Measurements from ENCODE around the gene UST. TPM values are rescaled to one million over a fixed set of nuclear protein-coding genes. Genes with fewer than 3 reads are reported as not detected.

Gene UST
- total RNA-seq, 2 experiments from 2014 or later = 3.7 to 4.9 TPM

GRCh38 chr6:148883270-148883669, 136.4 kb downstream of the UST start:
- Mint-ChIP-seq H3K4me3 (no peak overlapping the region), H3K27ac (no peak overlapping the region), H3K4me1 (ENCODE audit: low read depth) (peaks cover 6% of the 10 kb centered on the region), H3K9me3 (no peaks in the 10 kb centered on the region), H3K27me3 (no peaks in the 10 kb centered on the region), H3K36me3 (peaks cover 3% of the 10 kb centered on the region)
- intact Hi-C loops (cut with micrococcal nuclease) = no loop called here
- CTCF ChIA-PET = no interaction called here
- POLR2A ChIA-PET = interaction anchor here (0.6 kb wide), 1 partner anchor 130 kb away, joined by 3 read pairs; no protein-coding TSS in a partner anchor
- no peak for DNase-seq

DNA sequence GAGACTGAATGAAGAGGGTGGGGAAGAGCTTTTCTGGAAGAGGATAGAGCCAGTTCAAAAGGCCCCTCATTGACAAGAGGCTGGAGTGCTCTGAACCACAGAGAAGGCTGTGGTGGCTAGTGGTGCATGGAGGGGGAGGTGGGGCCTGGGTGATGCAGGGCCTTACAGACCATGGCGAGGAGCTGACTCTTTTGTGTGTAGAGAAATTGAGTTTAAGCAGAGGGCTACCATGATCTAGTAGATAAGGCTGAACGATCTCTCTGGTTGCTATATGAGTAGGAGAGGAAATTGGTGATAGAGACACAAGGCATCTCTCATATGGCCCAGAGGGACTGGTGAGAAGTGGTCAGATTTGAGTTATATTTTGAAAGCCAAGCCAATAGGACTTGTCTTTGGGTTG, 137.6 kb downstream of the UST start:
- POLR2A ChIA-PET = no interaction called here
- Mint-ChIP-seq H3K4me1 (ENCODE audit: low read depth) (peaks cover 6% of the 10 kb centered on the region), H3K9me3 (no peaks in the 10 kb centered on the region), H3K27me3 (no peaks in the 10 kb centered on the region), H3K27ac (no peak overlapping the region), H3K4me3 (no peak overlapping the region), H3K36me3 (peaks cover 3% of the 10 kb centered on the region)
- CTCF ChIA-PET = no interaction called here
- intact Hi-C loops (cut with micrococcal nuclease) = no loop called here
- no peak for DNase-seq

GRCh38 chr6:148885136-148885865, 138.5 kb downstream of the UST start:
- peaks cover 6% of the 10 kb centered on the region for H3K4me1 Mint-ChIP-seq (ENCODE audit: low read depth)
- CTCF ChIA-PET = no interaction called here
- H3K27me3 Mint-ChIP-seq = no peaks in the 10 kb centered on the region
- no peak for DNase-seq
- no peak overlapping the region for H3K4me3 Mint-ChIP-seq
- no peaks in the 10 kb centered on the region for H3K9me3 Mint-ChIP-seq
- POLR2A ChIA-PET = no interaction called here
- no peak overlapping the region for H3K27ac Mint-ChIP-seq
- intact Hi-C loops (cut with micrococcal nuclease) = no loop called here
- H3K36me3 Mint-ChIP-seq = peaks cover 3% of the 10 kb centered on the region

GRCh38 chr6:148885925-148886845, 139.4 kb downstream of the UST start:
- no peaks in the 10 kb centered on the region for H3K27me3 Mint-ChIP-seq
- POLR2A ChIA-PET = no interaction called here
- peaks cover 3% of the 10 kb centered on the region for H3K36me3 Mint-ChIP-seq
- intact Hi-C loops (cut with micrococcal nuclease) = no loop called here
- H3K27ac Mint-ChIP-seq = no peak overlapping the region
- H3K4me1 Mint-ChIP-seq (ENCODE audit: low read depth) = peaks cover 6% of the 10 kb centered on the region
- H3K9me3 Mint-ChIP-seq = no peaks in the 10 kb centered on the region
- CTCF ChIA-PET = no interaction called here
- no peak overlapping the region for H3K4me3 Mint-ChIP-seq
- no peak for DNase-seq

- intact Hi-C loops (cut with micrococcal nuclease) = no loop called here
- no peak overlapping the region for H3K4me3 Mint-ChIP-seq
- no peak overlapping the region for H3K27ac Mint-ChIP-seq
- CTCF ChIA-PET = no interaction called here
- H3K36me3 Mint-ChIP-seq = peaks cover 5% of the 10 kb centered on the region
- POLR2A ChIA-PET = no interaction called here
- H3K27me3 Mint-ChIP-seq = no peaks in the 10 kb centered on the region
- no peaks in the 10 kb centered on the region for H3K9me3 Mint-ChIP-seq
- H3K4me1 Mint-ChIP-seq (ENCODE audit: low read depth) = peaks cover 8% of the 10 kb centered on the region
- no peak for DNase-seq
Observed at GRCh38 chr6:148887181-148887580, 140.4 kb downstream of the UST start.

DNA sequence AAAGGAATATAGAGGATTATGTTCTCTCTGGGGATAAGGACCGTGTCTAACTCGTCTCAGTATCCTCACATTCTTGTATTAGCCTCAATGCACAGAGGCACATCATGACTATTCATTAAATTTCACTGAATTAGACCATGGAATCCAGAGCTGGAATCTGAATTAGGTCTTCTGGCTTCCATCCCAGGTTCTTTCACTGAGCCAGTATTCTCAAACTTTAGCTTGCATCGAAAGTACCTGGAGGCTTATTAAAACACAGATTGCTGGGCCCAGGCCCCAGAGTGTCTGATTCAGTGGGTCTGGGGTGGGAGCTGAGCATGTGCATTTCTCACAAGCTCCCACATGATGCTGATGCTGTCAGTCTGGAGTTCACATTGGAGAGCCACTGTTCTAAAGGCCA, 142.0 kb downstream of the UST start:
- no peak overlapping the region for H3K4me3 Mint-ChIP-seq
- H3K27me3 Mint-ChIP-seq = no peaks in the 10 kb centered on the region
- H3K27ac Mint-ChIP-seq = no peak overlapping the region
- no peak for DNase-seq
- peaks cover 6% of the 10 kb centered on the region for H3K36me3 Mint-ChIP-seq
- no peaks in the 10 kb centered on the region for H3K9me3 Mint-ChIP-seq
- intact Hi-C loops (cut with micrococcal nuclease) = no loop called here
- H3K4me1 Mint-ChIP-seq (ENCODE audit: low read depth) = peaks cover 3% of the 10 kb centered on the region
- CTCF ChIA-PET = no interaction called here
- POLR2A ChIA-PET = no interaction called here

GRCh38 chr6:148890096-148890495, 143.3 kb downstream of the UST start:
- no peak overlapping the region for H3K27ac Mint-ChIP-seq
- ChIA-PET CTCF (no interaction called here), POLR2A (no interaction called here)

DNA sequence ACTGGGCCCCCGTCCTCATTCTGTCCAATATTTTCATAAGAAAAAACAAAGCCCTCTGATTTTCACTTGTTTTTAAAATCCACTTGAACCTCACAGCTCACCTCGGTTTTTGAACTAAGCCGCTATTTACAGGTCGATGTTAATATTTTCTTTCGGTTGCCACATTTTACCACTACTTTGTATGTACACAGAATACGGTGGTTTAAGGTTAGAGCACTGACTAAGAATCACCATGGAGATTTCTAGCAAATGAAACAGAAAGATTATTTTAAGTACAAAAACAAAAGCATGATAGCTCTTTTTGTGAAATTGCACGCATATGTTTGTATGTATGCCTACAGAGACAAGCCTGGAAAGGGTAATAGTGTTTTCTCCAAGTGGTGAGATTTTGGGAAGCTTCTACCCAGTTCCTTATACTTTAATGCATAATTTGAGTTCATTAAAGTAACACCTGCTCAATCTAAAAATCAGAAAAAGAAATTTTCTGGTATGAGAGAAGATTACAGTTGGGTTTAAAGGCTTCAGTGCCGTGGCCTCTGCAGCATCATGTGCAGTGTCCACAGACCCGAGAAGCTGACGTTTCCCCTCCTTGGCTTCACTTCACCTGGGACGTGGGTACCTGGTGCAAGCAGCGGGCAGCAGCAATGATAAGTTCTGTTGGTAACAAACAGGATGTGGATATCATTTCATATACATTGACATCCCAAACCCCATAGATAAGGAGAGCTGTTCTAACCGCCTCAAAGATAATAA, 144.0 kb downstream of the UST start:
- peaks cover 8% of the 10 kb centered on the region for H3K36me3 Mint-ChIP-seq
- ChIA-PET CTCF (no interaction called here), POLR2A (no interaction called here)
- H3K27ac Mint-ChIP-seq = no peak overlapping the region
- no peaks in the 10 kb centered on the region for H3K9me3 Mint-ChIP-seq
- H3K4me3 Mint-ChIP-seq = no peak overlapping the region
- peaks cover 3% of the 10 kb centered on the region for H3K4me1 Mint-ChIP-seq (ENCODE audit: low read depth)
- intact Hi-C loops (cut with micrococcal nuclease) = no loop called here
- no peak for DNase-seq
- H3K27me3 Mint-ChIP-seq = no peaks in the 10 kb centered on the region

More at GRCh38 chr6:148890096-148890495, 143.3 kb downstream of the UST start:
- intact Hi-C loops (cut with micrococcal nuclease) = no loop called here
- Mint-ChIP-seq H3K9me3 (no peaks in the 10 kb centered on the region), H3K27me3 (no peaks in the 10 kb centered on the region), H3K4me1 (ENCODE audit: low read depth) (peaks cover 3% of the 10 kb centered on the region), H3K4me3 (no peak overlapping the region), H3K36me3 (peaks cover 6% of the 10 kb centered on the region)
- no peak for DNase-seq

- Mint-ChIP-seq H3K4me3 (no peak overlapping the region), H3K9me3 (no peaks in the 10 kb centered on the region), H3K36me3 (peaks cover 8% of the 10 kb centered on the region), H3K27me3 (no peaks in the 10 kb centered on the region), H3K4me1 (ENCODE audit: low read depth) (peaks cover 3% of the 10 kb centered on the region), H3K27ac (no peak overlapping the region)
- POLR2A ChIA-PET = no interaction called here
- no peak for DNase-seq
- CTCF ChIA-PET = no interaction called here
- intact Hi-C loops (cut with micrococcal nuclease) = no loop called here
Observed at GRCh38 chr6:148891405-148891783, 144.6 kb downstream of the UST start.

- POLR2A ChIA-PET = no interaction called here
- DNase-seq = no peak
- Mint-ChIP-seq H3K4me1 (ENCODE audit: low read depth) (peaks cover 3% of the 10 kb centered on the region), H3K9me3 (no peaks in the 10 kb centered on the region), H3K36me3 (peaks cover 8% of the 10 kb centered on the region), H3K27ac (peak overlapping the region; percentile 46), H3K27me3 (no peaks in the 10 kb centered on the region), H3K4me3 (no peak overlapping the region)
- intact Hi-C loops (cut with micrococcal nuclease) = no loop called here
- CTCF ChIA-PET = no interaction called here
Observed at GRCh38 chr6:148892247-148892646, 145.4 kb downstream of the UST start.

- peaks cover 6% of the 10 kb centered on the region for H3K36me3 Mint-ChIP-seq
- POLR2A ChIA-PET = no interaction called here
- H3K27me3 Mint-ChIP-seq = no peaks in the 10 kb centered on the region
- peaks cover 3% of the 10 kb centered on the region for H3K4me1 Mint-ChIP-seq (ENCODE audit: low read depth)
- CTCF ChIA-PET = no interaction called here
- H3K4me3 Mint-ChIP-seq = no peak overlapping the region
- H3K27ac Mint-ChIP-seq = no peak overlapping the region
- H3K9me3 Mint-ChIP-seq = no peaks in the 10 kb centered on the region
- intact Hi-C loops (cut with micrococcal nuclease) = no loop called here
- DNase-seq = no peak
Observed at GRCh38 chr6:148893073-148893472, 146.2 kb downstream of the UST start.

DNA sequence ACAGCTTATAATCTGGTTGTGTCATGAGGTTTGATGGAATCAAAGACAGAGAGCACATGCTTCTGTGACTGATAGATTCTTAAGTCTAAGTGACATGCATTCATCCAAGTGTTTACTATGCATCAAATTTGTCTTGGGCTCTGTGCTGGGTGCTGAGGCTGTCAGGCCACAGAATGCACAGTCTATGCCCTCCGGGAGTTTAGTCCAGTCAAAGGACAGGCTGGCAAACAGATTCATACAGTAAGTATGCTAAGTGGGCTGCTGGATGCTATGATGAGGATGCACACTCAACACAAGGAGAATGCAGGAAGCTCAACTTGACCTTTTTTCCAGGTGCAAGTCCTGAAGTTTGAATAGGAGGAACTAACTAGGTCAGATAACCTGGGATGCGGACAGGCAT, 146.7 kb downstream of the UST start:
- intact Hi-C loops (cut with micrococcal nuclease) = no loop called here
- Mint-ChIP-seq H3K27me3 (no peaks in the 10 kb centered on the region), H3K36me3 (peaks cover 5% of the 10 kb centered on the region), H3K9me3 (no peaks in the 10 kb centered on the region), H3K4me1 (ENCODE audit: low read depth) (peaks cover 3% of the 10 kb centered on the region), H3K4me3 (no peak overlapping the region), H3K27ac (no peak overlapping the region)
- DNase-seq = no peak
- POLR2A ChIA-PET = no interaction called here
- CTCF ChIA-PET = no interaction called here
